Stimulated activated CD8-positive, alpha-beta memory T cell treated with anti-CD3 and anti-CD28 coated beads, Interleukin-4, amount 100 ng/mL, for 48 hours (primary cell): ENCODE measurements around the gene NAV1.
"Not testable (repeated sequence)": the region's sequence is repeated elsewhere in the genome, so short reads cannot be mapped to it uniquely, and the experiment has no call there.

ENCODE experiments used
- DNase-seq: peaks from one replicate; pipeline ENCODE4 v3.0.0-alpha.2; 2020

The NAV1 gene, protein sequence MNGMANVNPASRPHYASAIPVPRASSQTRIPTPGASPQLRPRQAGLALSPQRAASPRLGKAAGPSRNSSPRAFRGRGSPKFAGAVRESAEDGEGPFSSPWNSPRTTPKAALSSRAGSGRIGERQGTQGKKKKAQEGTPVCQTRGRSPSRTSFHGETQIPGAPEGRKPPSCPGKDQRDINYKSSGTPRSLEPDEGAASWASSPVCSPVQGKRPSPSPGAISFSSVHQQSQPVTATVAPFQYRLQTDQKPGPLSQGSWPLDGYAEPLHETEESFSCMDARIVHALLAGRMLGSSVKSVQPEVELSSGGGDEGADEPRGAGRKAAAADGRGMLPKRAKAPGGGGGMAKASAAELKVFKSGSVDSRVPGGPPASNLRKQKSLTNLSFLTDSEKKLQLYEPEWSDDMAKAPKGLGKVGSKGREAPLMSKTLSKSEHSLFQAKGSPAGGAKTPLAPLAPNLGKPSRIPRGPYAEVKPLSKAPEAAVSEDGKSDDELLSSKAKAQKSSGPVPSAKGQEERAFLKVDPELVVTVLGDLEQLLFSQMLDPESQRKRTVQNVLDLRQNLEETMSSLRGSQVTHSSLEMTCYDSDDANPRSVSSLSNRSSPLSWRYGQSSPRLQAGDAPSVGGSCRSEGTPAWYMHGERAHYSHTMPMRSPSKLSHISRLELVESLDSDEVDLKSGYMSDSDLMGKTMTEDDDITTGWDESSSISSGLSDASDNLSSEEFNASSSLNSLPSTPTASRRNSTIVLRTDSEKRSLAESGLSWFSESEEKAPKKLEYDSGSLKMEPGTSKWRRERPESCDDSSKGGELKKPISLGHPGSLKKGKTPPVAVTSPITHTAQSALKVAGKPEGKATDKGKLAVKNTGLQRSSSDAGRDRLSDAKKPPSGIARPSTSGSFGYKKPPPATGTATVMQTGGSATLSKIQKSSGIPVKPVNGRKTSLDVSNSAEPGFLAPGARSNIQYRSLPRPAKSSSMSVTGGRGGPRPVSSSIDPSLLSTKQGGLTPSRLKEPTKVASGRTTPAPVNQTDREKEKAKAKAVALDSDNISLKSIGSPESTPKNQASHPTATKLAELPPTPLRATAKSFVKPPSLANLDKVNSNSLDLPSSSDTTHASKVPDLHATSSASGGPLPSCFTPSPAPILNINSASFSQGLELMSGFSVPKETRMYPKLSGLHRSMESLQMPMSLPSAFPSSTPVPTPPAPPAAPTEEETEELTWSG (N-terminal part only)

DNA sequence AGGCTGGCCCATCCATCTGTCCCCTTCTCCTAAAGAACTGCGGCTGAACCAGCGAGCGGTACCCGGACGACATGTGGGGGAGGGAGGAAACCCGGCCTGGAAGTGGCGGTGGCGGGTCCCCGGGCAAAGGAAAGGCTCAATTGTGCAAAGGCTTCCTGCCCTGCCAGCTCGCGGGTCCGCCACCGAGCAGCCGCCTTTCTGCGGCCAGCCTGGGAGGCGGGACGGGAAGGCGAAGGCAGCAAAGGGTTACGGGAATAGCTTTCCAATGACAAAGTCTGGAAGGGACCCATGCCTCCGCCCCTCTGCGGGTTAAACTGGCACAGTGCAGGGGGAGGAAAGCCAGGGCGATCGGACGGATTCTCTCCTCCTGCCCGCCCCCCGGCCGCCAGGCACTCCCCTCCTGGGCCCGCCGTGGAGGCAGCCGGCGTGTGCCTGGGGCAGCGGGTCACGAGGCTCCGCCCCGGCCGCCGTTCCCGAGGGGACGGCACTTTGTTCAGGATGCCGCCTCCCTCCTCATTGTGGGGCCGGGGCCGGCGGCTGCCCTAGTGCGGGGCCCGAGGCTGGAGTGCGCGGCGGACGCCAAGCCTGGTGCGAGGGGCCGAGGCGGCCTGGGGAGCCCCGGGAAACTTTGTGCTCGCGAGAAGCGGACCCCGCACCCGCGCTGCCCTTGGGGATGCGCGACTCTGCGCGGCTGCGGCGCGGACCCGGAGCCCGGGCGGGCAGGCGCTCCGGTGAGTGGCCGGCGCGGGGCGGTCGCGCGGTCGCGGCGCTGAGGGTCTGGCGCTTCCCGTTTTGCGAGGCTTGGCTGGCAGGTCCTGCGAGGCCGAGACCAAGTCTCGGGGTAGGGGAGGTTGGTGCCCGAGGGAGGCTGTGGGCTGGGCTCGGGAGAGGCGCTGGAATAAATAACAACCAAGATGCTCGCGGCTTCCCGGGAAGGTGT lies at the start of gene NAV1:
Gene NAV1, plus strand, starts transcription at position 516 of the 940 bp plus-strand sequence. CDS start 83,758 bp downstream, outside the sequence.
- no peak for DNase-seq

DNA sequence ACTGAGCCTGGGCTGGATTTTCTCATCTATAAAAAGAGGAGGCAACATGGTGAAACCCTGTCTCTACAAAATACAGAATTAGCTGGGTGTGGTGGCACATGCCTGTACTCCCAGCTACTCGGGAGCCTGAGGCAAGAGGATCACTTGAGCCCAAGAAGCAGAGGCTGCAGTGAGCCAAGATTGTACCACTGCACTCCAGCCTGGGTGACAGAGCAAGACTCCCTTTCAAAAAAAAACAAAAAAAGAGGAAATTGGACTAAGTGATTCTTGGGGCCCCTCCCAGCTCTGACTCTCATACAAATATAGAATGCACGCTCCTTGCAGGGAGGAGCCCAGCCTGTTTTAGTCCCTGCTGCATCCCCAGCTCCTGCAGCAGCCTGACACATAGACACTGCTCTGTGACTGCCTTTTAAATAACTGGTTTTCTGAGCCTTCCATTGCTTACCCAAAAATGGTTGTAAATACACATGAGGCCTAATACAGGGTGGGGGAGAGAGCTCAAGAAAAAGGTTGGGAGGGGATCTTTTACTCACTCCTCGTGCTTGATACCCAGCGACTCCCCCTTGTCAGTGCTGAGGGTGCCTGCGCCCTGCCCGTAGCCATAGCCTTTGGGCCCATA lies 49.2 kb upstream of the NAV1 start:
- DNase-seq: no peak

DNA sequence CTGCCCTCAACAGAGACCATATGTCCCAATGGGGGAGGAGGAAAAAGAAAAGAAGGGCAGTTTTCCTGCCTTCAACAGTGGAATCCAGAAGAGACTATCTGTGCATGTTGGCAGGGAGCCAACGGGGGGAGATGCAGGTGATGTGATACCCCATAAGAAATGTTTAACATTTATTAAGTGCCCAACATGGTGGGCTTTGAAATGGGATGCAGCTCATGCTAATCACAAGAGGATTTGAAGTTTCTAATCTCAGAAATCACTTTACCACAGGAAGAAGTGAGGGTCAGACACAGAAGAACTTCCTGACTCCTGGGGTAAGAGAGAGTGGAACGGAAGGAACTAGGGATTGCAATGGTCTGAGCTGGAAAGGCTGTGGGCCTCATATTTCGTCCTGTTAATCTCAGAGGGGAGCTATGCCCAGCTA lies 48.2 kb upstream of the NAV1 start:
- no peak for DNase-seq

DNA sequence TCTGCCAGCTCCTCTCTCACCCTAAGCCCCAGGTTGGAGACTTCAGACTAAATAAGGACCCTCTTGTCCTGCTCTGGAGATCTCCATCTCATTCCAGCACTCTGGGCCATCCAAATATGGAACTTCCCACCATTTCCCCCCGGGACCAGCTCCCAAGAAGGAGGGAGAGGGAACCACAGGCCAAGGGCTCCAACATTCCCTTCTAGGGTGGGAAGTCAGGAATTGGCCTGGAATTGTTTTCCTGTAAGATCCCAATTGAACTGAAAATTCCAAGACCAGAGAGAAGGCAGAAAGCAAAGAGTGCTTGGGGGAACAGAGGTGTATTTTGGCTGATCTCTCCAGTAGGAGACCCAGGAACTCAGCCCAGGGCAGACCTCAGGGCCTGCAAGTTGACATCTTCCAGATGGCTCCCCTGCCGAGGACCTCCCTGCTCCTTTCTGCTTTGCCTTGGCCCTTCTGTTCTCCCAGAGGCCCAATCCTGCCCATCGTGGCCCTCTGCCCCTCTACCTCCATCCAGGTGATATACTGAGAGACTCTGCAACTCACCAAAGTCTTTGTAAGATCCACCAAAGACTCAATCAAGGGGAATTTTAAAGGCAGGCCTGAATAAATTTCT lies 46.9 kb upstream of the NAV1 start:
- DNase-seq: no peak

DNA sequence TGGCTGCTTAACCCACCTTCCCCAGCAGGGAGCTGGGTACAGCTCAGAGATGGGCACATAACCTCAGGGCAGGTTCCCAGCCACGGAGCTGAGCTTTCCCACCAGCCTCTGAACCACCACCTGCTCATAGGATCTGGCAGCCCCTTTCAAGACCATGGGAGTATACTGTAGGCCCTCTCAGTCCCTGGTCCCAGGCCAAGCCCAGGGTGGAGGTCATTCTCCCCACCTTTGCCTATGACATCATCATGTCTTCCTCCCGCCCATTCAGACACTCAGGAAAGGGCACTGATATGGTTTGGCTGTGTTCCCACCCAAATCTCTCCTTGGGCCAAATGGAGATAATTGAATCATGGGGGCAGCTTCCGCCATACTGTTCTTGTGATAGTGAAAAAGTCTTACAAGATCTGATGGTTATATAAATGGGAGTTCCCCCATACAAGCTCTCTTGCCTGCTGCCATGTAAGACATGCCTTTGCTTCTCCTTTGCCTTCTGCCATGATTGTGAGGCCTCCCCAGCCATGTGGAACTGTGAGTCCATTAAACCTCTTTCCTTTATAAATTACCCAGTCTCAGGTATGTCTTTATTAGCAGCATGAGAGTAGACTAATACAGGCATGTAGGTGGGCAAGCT lies 45.8 kb upstream of the NAV1 start:
- not testable (repeated sequence) for DNase-seq

DNA sequence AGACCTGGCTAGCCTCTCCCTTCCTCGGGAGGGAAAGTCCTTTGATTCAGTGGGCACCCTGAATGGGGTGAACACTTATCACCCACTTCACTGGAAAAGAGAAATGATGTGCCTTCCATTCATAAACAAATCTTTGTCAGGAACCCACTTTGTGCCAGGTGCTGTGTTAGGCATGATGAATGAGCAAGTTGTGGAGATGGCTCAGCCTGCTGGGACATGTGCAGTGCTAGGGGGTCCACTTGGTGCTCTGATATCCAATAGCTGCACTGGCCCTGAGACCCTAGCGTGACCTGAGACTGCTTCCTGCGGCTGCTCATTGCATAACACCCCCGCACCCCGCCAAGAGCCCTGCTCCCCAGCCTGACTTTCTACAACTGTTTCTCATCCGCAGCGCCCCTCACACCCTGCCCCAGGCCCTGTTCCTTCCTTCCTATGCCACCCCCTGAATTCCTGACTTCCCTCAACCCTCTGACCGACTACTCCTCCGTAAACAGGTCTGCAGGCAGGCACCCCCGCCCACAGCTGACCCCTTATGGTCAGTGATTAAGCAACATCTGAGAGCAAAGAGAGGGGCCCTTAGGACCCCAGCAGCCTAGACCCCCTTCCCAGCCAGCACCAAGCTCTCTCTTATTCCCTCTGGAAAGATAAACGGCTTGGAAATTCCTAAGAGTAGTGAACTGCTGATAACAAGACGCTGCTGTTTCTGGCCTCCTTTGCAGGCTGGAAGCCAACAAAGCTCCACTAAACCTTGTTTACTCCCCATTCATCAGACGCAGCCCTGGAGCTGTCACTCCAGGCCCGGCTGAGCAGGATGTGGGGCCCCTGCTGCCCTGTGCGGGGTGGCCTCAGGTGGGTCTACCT lies 44.9 kb upstream of the NAV1 start:
- DNase-seq: no peak

DNA sequence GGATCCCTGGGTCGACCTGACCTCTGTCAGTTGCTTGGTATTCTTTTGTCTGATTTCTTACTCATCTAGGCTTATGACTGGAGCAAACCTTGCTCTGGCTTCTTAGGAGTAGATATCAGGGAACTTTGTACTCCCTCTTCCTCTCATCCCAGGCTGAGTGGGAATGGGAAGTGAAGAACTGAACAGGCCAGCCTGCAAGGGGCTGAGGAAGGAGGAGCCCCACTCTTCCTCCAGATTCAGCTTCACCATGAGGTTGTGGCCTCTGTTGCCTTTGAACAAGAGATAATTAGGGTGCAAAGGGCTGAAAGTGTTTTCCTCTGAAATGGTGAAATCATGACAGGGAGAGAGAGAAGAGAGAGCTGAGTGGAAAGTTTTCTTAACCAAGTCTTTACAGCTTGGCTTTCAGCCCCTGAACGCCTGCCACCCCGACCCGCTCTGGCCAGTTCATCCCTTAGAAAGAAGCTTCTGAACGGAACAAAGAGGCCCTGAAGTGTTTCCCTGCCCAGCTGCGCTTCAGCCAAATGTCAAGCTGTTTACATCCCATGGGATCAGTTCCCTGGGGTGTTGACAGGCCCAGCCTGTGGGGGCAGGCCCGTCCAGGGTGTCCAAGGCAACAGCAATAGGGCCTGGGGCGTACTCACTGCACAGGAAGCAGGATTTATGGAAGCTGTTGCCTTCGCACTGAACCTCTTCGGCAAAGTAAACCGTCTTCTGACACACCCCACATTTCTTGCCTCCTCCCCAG lies 43.2 kb upstream of the NAV1 start:
- DNase-seq: no peak

DNA sequence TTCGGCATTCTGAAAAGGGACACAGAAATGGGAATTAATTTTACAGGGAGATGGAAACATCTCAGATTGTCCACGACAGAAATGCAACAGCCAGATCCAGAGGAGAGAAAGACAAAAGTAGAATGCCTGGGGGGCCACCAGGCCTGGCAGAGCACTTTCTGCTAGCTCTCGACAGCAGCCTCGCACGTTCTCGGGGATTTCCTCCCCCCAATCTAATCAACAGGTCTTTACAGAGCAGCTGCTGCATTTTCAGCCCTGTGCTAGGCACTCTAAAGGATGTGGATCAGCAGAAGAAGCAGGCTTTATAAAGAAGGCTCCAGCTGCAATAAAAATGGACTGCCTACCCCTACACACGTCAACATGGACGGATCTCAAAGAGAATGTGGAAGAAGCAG lies 42.6 kb upstream of the NAV1 start:
- DNase-seq: no peak

DNA sequence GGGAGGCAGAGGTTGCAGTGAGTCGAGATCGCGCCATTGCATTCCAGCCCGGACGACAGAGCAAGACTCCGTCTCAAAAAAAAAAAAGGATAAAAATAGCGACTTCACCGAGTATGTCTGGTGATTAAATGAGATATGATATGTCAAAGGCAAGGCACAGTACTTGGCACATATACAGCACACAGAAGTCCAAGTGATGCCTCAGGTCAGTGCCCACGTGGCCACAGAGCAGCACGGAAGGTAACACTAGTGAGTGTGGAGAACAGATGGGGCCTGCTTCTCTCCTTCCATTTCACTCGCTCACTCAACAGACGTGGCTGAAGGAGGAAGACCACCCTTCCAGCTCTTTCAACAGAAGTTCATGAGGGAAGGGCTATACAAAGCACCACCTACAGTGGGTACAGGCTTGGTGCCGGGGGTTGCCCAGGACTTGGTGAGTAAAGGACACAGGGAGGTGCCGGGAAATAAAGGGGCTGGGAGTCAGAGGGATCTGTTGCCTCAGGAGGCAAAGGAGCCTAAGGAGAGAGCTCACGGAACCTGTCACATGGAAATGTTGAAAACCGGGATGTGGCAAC lies 40.9 kb upstream of the NAV1 start:
- DNase-seq: no peak

DNA sequence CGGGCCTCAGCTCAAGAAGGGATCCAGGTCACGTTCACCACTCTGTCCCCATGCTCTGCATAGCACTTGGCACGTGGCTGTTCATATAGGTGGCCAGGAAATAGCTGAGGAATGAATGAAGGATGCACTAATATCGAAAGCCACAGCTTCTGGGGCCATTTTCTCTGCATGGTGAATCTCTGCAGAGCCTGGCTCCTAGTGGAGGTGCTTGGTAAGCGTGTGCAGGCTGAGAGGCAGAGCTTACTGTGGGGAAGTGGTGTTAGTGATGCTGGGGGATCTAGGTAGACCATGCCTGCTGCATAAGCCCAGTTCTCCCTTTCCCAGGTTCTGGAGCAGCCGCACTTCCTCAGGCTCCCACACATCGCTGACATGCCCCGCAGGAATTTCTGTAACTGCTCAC lies 40.3 kb upstream of the NAV1 start:
- no peak for DNase-seq

DNA sequence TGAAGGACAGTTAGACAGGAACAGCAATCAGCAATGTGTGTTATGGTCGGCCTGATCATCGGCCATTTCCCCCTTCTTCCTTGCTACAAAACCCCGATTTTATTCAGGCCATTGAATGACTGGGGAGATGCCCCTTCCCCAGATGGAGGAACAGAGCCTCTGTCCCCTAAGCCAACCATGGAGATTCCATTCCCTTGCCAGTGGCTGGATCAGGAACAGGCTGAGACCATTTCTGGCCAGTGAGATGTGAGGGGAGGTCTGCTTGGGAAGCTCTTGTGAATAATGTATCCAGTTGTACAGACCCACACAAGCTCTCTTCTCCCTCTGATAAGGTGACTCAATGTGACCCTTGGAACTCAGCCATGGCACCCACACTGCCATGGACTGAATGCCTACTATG lies 39.7 kb upstream of the NAV1 start:
- DNase-seq: no peak

DNA sequence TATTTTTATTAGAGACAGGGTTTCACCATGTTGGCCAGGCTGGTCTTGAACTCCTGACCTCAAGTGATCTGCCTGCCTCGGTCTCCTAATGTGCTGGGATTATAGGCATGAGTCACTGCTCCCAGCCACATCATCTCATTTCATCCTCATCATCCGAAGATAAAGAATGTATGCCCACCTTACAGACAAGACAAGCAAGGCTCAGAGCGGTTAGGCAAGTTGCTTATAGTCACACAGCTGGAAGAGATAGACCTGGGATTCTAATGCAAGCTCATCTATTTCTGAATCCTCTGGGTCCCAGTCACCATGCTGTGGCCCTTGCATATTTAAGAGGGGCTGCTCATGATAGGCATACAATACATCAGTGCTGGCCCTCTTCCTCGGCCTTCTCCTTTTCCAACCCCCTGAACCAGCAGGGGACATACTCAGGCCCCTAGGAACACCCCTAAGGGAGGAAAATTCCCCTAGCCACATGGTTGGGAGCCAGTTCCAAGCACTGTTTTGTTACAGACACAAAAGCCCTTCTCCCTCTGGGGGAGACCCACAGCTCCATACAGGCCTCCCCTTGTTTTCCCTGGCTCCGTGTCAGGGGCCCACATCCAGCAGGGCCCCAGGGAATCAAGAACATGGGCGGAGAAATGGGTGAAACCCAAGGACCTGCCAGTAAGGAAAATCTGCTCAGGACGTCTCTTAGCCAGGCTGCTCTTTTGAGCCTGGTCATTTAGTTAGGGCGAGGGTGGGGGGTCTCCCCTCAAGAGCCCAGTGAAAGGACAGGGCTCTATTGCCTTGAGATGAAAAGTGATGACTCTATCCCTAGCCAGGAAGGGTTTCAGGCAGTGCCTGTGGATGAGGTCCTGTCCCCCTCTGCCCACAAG lies 38.9 kb upstream of the NAV1 start:
- DNase-seq: no peak

DNA sequence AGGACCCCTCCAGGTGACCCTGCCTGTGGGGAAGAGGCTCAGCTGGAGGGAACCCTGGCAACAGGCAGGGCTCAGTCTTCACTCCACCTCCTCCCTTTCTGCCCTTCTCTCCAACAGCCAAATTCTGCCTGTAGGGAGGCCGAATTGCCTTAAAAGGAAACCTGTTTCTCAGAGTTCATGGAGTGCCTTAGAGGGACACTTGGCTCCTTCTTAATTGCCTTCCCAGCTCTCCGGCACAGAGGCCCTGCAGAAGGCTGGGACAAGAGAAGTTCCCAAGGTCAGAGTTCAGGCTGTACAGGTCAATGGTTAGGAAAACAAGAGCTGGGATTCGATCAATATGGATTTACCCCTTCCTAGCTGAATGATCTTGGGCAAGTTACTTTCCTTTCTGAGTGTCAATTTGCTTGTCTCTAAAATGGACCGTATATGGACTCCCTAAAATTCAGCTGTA lies 38.2 kb upstream of the NAV1 start:
- DNase-seq: no peak

DNA sequence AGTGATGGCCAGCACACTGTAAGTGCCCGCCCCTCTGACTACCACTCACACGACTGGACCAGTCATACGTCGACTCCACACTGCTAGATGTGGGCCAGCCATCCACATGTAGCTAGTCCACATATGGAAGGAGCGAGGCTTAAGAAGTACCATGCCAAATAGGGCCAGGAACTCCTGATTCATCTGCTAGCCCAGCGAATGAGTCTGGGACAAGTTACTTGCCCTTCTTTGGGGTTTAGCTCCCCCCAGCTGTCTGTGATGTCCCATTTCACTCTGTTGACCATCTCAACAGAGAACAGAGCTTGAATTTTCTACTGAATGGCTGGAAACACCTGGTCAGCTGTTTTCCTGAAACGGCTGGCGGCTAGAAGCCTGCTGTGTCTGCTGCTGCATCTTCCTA lies 37.8 kb upstream of the NAV1 start:
- DNase-seq: no peak

DNA sequence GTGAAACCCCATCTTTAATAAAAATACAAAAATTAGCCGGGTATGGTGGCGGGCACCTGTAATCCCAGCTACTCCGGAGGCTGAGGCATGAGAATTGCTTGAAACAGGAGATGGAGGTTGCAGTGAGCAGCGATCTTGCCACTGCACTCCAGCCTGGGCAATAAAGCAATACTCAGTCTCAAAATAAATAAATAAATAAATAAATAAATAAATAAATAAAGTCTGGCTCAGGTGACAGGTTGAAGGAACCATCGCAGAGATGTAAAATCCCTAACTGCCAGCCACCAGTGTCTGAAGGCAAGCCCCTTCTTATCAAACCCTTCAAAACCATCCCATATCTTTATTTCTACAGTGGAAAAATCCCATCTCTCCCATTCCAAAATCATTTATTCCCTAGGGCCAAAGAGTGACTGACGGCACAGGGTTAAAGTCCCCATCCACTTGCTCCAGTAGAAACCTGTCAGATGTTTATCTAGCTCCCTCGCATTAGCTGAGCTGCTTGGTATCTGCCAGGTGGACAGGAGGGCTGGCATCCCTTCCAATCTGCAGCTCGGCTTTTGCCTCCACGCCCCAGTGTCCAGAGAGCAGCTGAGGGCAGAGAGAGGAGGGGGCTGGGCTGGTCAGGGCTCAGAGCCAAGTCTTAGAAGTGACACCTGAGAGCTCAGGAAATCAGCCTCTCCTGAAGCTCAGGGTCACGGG lies 37.0 kb upstream of the NAV1 start:
- DNase-seq: no peak

DNA sequence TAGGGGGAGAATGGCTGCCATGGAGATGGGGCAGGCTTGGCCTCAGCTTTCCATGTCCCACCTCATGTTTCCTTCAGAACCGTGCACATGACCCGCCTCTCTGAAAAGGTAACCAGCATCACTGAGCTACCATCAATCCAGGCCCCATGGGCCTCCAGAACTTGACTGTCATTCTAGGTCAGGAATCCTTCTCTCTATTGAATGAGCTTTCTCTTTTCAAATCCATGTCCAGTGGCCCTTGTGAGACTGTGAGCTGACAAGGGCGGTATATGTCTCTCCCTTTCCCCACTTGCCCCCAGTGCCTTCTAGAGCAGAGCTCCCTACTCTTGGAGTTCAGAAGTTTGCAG lies 36.4 kb upstream of the NAV1 start:
- DNase-seq: no peak
